Keratinocyte (primary cell): ENCODE data around the gene CTCF. TPM values are rescaled to one million over a fixed set of nuclear protein-coding genes. Genes with fewer than 3 reads are reported as not detected.

Experiments
- DNase-seq: peaks from one replicate; pipeline ENCODE4 v3.0.0-alpha.2; 2011; ENCODE audit warnings: low read depth, missing footprints, low spot score
- FAIRE-seq: peaks from 2 replicates; lab custom pipeline; 2011; peaks lifted over from hg19 to GRCh38; lab: Jason Lieb, UNC
- H2AFZ ChIP-seq: 2 replicates; pipeline ENCODE4 v1.6.0; 2012; ENCODE audit warnings: low read length, control low read depth, inconsistent platforms; ENCODE audit not compliant: control insufficient read depth
- H3K27ac ChIP-seq: 2 replicates; pipeline ENCODE4 v1.5.1; 2011; ENCODE audit warnings: low read length; ENCODE audit not compliant: control insufficient read depth, insufficient read depth
- H3K27me3 ChIP-seq: 3 replicates; pipeline ENCODE4 v1.6.0; 2011; ENCODE audit warnings: low read length; ENCODE audit not compliant: control insufficient read depth, insufficient read depth; ENCODE audit errors: extremely low read depth
- H3K36me3 ChIP-seq, 2 experiments: 2 replicates in 1 of 2; 3 replicates in 1 of 2; pipeline ENCODE4 v1.5.1; 2011; ENCODE audit warnings: low read length in 2 of 2, mild to moderate bottlenecking in 1 of 2; ENCODE audit not compliant: control insufficient read depth in 2 of 2, insufficient read depth in 2 of 2; ENCODE audit errors: extremely low read depth in 1 of 2
- H3K4me1 ChIP-seq: 3 replicates; pipeline ENCODE4 v1.5.1; 2011; ENCODE audit warnings: low read length; ENCODE audit not compliant: control insufficient read depth, insufficient read depth; ENCODE audit errors: extremely low read depth
- H3K4me2 ChIP-seq: 3 replicates; pipeline ENCODE4 v1.6.0; 2011; ENCODE audit warnings: low read depth, low read length; ENCODE audit not compliant: control insufficient read depth, insufficient read depth; ENCODE audit errors: extremely low read depth
- H3K4me3 ChIP-seq, 3 experiments: fragments of 200-600 bp in 1 of 3; sonication (generic) in 1 of 3; 2 replicates in 2 of 3; 3 replicates in 1 of 3; pipeline ENCODE4 v1.5.1; 2011 to 2016; ENCODE audit warnings: low read length in 3 of 3, mild to moderate bottlenecking in 3 of 3, control low read depth in 2 of 3, inconsistent platforms in 1 of 3, low read depth in 1 of 3, mixed read lengths in 1 of 3, mixed run types in 1 of 3, moderate library complexity in 1 of 3; ENCODE audit not compliant: control insufficient read depth in 2 of 3, insufficient read depth in 2 of 3; ENCODE audit errors: extremely low read depth in 1 of 3
- H3K79me2 ChIP-seq: 2 replicates; pipeline ENCODE4 v1.6.0; 2012; ENCODE audit warnings: low read length; ENCODE audit not compliant: control insufficient read depth, insufficient read depth
- H3K9ac ChIP-seq: 3 replicates; pipeline ENCODE4 v1.6.0; 2011; ENCODE audit warnings: low read length; ENCODE audit not compliant: control insufficient read depth, insufficient read depth; ENCODE audit errors: extremely low read depth
- H3K9me1 ChIP-seq: 3 replicates; pipeline ENCODE4 v1.6.0; 2011; ENCODE audit warnings: low read length; ENCODE audit not compliant: control insufficient read depth, insufficient read depth; ENCODE audit errors: extremely low read depth
- H3K9me3 ChIP-seq: 2 replicates; pipeline ENCODE4 v1.5.1; 2012; ENCODE audit warnings: low read depth, low read length; ENCODE audit not compliant: control insufficient read depth
- H4K20me1 ChIP-seq: 3 replicates; pipeline ENCODE4 v1.6.0; 2011; ENCODE audit warnings: low read length; ENCODE audit not compliant: control insufficient read depth, insufficient read depth; ENCODE audit errors: extremely low read depth
- EZH2 ChIP-seq: IDR thresholded peaks from one replicate; pipeline ENCODE4 v1.6.1; 2012; ENCODE audit warnings: inconsistent platforms, mild to moderate bottlenecking, low read length, moderate library complexity
- dilution Hi-C: fragments of 300-500 bp; cut with MboI; formaldehyde crosslinking; loops from one replicate; pipeline ENCODE4 v1.7.0; 2020; ENCODE audit warnings: low sequenced_read_pairs; ENCODE audit not compliant: extremely low pct_ligation_motif_present
- polyA plus RNA-seq, 5 experiments: library from polyadenylated mRNA; depleted of rRNA in 3 of 5; stranded (reverse) in 3 of 5; stranded (forward) in 1 of 5; unstranded in 1 of 5; fragments of >200 nt; gene quantifications; 1 replicate in 1 of 5; 2 replicates in 3 of 5; 3 replicates in 1 of 5; pipeline versions ENCODE4 v1.2.1 to v1.2.3, GENCODE V29; 2011 to 2012; ENCODE audit warnings: missing spikeins in 2 of 5, low read depth in 1 of 5, low replicate concordance in 1 of 5
- TF ChIP-seq, protein P1 (sequence below), 3 experiments: IDR thresholded peaks in 1 of 3; conservative IDR thresholded peaks in 1 of 3; optimal IDR thresholded peaks in 1 of 3; 2 replicates in 2 of 3; 3 replicates in 1 of 3; pipeline versions ENCODE3 to v1.5.1; 2011; ENCODE audit warnings: low read length in 3 of 3, mild to moderate bottlenecking in 3 of 3, moderate library complexity in 2 of 3, control low read depth in 1 of 3, inconsistent platforms in 1 of 3; ENCODE audit not compliant: insufficient read depth in 2 of 3; ENCODE audit errors: extremely low read depth in 1 of 3

CTCF gene
- polyA plus RNA-seq, 1 donor (not counting 4 experiments of a cell fraction or from before 2014, with no cell fraction given), result 21.4 TPM

- no peaks in the 10 kb centered on the region for H4K20me1 ChIP-seq
- H3K79me2 ChIP-seq, result peaks cover 12% of the 10 kb centered on the region
- no peak overlapping the region for H3K27ac ChIP-seq
- no peak overlapping the region for H2AFZ ChIP-seq
- FAIRE-seq (no peak), DNase-seq (no peak)
- peaks cover 0 to 4% of the 10 kb centered on the region in 2 experiments for H3K36me3 ChIP-seq
- H3K9ac ChIP-seq, result no peak overlapping the region
- H3K9me3 ChIP-seq, result no peaks in the 10 kb centered on the region
- dilution Hi-C loops, result no loop called here
- H3K4me2 ChIP-seq, result no peak overlapping the region
- no peak for TF ChIP-seq EZH2
- TF ChIP-seq, protein P1, sequence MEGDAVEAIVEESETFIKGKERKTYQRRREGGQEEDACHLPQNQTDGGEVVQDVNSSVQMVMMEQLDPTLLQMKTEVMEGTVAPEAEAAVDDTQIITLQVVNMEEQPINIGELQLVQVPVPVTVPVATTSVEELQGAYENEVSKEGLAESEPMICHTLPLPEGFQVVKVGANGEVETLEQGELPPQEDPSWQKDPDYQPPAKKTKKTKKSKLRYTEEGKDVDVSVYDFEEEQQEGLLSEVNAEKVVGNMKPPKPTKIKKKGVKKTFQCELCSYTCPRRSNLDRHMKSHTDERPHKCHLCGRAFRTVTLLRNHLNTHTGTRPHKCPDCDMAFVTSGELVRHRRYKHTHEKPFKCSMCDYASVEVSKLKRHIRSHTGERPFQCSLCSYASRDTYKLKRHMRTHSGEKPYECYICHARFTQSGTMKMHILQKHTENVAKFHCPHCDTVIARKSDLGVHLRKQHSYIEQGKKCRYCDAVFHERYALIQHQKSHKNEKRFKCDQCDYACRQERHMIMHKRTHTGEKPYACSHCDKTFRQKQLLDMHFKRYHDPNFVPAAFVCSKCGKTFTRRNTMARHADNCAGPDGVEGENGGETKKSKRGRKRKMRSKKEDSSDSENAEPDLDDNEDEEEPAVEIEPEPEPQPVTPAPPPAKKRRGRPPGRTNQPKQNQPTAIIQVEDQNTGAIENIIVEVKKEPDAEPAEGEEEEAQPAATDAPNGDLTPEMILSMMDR (optimal IDR thresholded peaks at IDR 0.05 in 1 of 3, IDR thresholded peaks at IDR 0.05 in 1 of 3, conservative IDR thresholded peaks at IDR 0.05 in 1 of 3; ENCODE audit: extremely low read depth in 1 of 3, insufficient read depth in 2 of 3, low read length in 3 of 3), result no peak
- H3K4me1 ChIP-seq, result peaks cover 9% of the 10 kb centered on the region
- no peaks in the 10 kb centered on the region for H3K9me1 ChIP-seq
- H3K27me3 ChIP-seq, result peaks cover 36% of the 10 kb centered on the region
- no peak overlapping the region for H3K4me3 ChIP-seq
Observed at GRCh38 chr16:67656344-67657016, 94.2 kb downstream of the CTCF start.

DNA sequence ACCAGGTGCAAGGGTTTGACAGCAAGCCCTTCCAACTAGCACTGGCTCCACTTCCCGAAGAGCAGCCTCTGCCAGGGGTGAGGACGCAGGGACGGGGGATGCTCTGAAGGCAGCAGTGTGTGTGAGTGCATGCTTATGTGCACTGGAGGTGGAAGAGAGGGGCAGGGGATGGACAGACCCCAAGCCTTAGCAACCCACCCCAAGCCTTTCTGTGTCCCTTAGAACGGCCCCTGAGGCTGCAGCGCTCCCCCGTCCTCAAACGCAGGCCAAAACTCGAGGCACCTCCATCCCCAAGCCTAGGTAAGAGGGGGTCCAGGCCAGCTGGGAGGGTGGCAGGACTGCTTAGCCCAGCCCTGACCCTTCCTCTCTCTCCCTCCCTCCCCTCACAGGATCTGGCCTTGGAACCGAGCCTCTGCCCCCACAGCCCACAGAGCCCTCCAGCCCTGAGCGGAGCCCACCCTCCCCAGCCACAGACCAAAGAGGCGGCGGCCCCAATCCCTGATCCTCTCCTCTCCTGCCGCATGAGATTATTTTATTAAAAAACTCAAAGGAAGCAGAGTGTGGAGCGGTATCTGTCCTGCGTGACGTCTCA lies 94.8 kb downstream of the CTCF start:
- FAIRE-seq (no peak), DNase-seq (no peak)
- dilution Hi-C loops, result no loop called here
- no peak overlapping the region for H3K27ac ChIP-seq
- TF ChIP-seq, protein P1 (optimal IDR thresholded peaks at IDR 0.05 in 1 of 3, IDR thresholded peaks at IDR 0.05 in 1 of 3, conservative IDR thresholded peaks at IDR 0.05 in 1 of 3; ENCODE audit: extremely low read depth in 1 of 3, insufficient read depth in 2 of 3, low read length in 3 of 3), result no peak
- TF ChIP-seq EZH2, result no peak
- no peak overlapping the region for H2AFZ ChIP-seq
- no peaks in the 10 kb centered on the region for H3K9me3 ChIP-seq
- peaks cover 30% of the 10 kb centered on the region for H3K27me3 ChIP-seq
- H3K9me1 ChIP-seq, result no peaks in the 10 kb centered on the region
- peaks cover 12% of the 10 kb centered on the region for H3K79me2 ChIP-seq
- peaks cover 9% of the 10 kb centered on the region for H3K4me1 ChIP-seq
- H3K4me2 ChIP-seq, result no peak overlapping the region
- peaks cover 0 to 4% of the 10 kb centered on the region in 2 experiments for H3K36me3 ChIP-seq
- no peak overlapping the region for H3K9ac ChIP-seq
- no peak overlapping the region for H3K4me3 ChIP-seq
- no peaks in the 10 kb centered on the region for H4K20me1 ChIP-seq
